ENCODE data around the gene BRF1. TPM values are rescaled to one million over a fixed set of nuclear protein-coding genes. Genes with fewer than 3 reads are reported as not detected.
A peak's percentile ranks its signal among the peaks of the same experiment; 100 is the strongest.

Gene BRF1
- total and polyA plus RNA-seq, 9 donors, result 20.4 to 47.3 (median 37.1) TPM

DNA sequence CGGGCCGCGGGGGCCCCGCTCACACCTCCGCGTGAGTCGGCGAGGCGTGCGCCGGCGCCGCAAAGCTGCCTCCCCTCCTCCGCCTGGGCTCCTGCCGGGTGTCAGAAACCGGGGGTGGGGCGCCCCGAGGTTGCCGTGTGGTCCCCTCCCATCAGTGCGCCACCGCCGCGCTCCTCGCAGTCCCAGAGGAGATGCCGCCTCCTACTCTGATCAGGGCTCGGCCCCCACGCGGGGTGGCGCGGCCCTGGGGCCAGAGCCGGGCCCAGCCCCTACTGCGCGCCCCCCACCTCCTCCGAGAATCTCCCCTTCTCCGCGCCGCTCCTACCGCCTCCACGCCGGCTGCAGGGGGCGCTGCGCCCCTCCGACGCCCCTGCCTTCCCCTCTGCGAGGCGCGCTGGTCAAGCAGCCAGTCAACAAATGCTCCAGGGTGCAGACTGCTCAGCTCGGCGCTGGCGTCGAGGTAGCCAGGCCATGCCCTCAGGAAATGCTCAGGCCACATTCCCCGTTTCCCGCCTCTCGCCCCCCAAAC lies 131.8 kb downstream of the BRF1 start:
- H3K4me3 ChIP-seq, result no peak overlapping the region
- TF ChIP-seq EP300 (IDR thresholded peaks at IDR 0.05) (no peak), POLR2A (IDR thresholded peaks at IDR 0.05) (no peak)
- TF ChIP-seq, protein P1, sequence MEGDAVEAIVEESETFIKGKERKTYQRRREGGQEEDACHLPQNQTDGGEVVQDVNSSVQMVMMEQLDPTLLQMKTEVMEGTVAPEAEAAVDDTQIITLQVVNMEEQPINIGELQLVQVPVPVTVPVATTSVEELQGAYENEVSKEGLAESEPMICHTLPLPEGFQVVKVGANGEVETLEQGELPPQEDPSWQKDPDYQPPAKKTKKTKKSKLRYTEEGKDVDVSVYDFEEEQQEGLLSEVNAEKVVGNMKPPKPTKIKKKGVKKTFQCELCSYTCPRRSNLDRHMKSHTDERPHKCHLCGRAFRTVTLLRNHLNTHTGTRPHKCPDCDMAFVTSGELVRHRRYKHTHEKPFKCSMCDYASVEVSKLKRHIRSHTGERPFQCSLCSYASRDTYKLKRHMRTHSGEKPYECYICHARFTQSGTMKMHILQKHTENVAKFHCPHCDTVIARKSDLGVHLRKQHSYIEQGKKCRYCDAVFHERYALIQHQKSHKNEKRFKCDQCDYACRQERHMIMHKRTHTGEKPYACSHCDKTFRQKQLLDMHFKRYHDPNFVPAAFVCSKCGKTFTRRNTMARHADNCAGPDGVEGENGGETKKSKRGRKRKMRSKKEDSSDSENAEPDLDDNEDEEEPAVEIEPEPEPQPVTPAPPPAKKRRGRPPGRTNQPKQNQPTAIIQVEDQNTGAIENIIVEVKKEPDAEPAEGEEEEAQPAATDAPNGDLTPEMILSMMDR (IDR thresholded peaks at IDR 0.05), result no peak
- no peaks in the 10 kb centered on the region for H3K9me3 ChIP-seq
- DNase-seq, result no peak
- intact Hi-C loops (cut with DNase I), result no loop called here
- no peaks in the 10 kb centered on the region for H3K36me3 ChIP-seq
- WGBS, 3 donors, result 6 to 26% (median 7%) methylated on average over 35 to 54 of the region's 54 CpGs
- no peak overlapping the region for H3K27ac ChIP-seq
- peaks cover 4% of the 10 kb centered on the region for H3K4me1 ChIP-seq (ENCODE audit: insufficient read depth)
- H3K27me3 ChIP-seq, result no peaks in the 10 kb centered on the region

DNA sequence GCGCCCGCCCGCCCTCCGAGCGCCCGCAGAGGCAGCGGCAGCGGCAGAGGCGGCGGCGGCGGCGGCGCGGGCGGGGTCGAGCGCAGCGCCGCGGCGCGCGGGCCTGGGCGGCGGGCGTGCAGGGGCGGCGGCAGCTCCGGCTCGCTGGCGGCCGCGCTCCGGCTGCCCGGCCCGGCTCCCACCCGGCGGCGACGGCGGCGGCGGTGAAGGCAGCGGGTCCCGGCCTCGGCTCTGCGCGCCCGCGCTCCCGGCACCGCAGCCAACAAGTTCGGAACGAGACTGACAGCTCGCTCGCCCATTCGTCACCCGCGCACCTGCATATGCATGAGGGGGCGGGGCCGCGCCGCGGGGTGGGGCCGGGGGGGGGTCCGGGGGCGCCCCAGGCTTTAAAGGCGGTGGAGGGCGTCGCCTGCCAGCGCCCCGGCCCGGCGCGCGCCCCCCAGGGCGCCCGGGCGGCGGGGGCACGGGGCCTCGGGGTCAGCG lies 132.3 kb downstream of the BRF1 start, which contains the start of gene JAG2:
Gene JAG2 (minus strand): TSS at position 281 of the 483 bp plus-strand sequence. CDS start 356 bp downstream, outside the sequence.
- TF ChIP-seq POLR2A (IDR thresholded peaks at IDR 0.05) (no peak), EP300 (IDR thresholded peaks at IDR 0.05) (no peak)
- TF ChIP-seq, protein P1 (IDR thresholded peaks at IDR 0.05), result no peak
- intact Hi-C loops (cut with DNase I), result no loop called here

DNA sequence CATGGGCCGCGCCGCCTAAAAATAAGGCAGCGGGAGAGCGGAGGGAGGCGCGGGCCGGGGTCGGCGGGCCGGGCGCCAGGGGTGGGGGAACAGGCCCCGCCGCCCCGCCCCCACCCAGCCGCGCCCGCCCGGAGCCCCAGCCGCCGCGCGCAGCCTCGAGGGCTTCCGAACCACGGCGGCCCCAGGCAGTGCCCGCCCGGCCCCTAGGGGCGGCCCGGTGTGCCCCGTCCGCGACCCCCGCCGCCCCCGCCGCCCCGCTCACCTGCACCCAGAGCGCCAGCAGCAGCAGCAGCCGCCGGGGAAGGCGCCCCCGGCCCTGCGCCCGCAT lies 132.7 kb downstream of the BRF1 start:
- intact Hi-C loops (cut with DNase I), result no loop called here
- no peak for DNase-seq
- 0 to 3% methylated on average over 14 to 44 of the region's 46 CpGs; no CpG with 5 or more reads in 1 of the 3 donors for WGBS, 3 donors
- H3K27me3 ChIP-seq, result no peaks in the 10 kb centered on the region
- H3K27ac ChIP-seq, result no peak overlapping the region
- peaks cover 4% of the 10 kb centered on the region for H3K4me1 ChIP-seq (ENCODE audit: insufficient read depth)
- H3K9me3 ChIP-seq, result no peaks in the 10 kb centered on the region
- H3K4me3 ChIP-seq, result peak overlapping the region; percentile 7
- TF ChIP-seq, protein P1 (IDR thresholded peaks at IDR 0.05), result no peak
- TF ChIP-seq EP300 (IDR thresholded peaks at IDR 0.05), result no peak
- H3K36me3 ChIP-seq, result no peaks in the 10 kb centered on the region

More for the DNA sequence above, 132.3 kb downstream of the BRF1 start, which contains the start of gene JAG2:
- Histone ChIP-seq H3K4me3 (peak within 1 kb of the TSS; percentile 20), H3K4me1 (ENCODE audit: insufficient read depth) (peaks cover 4% of the 10 kb centered on the region), H3K27ac (no peak within 1 kb of the TSS), H3K36me3 (no peaks in the 10 kb centered on the region), H3K27me3 (no peaks in the 10 kb centered on the region), H3K9me3 (no peaks in the 10 kb centered on the region)
- DNase-seq, result no peak
- 0 to 1% (median 1%) methylated on average over 15 to 82 of the region's 84 CpGs for WGBS, 3 donors

DNA sequence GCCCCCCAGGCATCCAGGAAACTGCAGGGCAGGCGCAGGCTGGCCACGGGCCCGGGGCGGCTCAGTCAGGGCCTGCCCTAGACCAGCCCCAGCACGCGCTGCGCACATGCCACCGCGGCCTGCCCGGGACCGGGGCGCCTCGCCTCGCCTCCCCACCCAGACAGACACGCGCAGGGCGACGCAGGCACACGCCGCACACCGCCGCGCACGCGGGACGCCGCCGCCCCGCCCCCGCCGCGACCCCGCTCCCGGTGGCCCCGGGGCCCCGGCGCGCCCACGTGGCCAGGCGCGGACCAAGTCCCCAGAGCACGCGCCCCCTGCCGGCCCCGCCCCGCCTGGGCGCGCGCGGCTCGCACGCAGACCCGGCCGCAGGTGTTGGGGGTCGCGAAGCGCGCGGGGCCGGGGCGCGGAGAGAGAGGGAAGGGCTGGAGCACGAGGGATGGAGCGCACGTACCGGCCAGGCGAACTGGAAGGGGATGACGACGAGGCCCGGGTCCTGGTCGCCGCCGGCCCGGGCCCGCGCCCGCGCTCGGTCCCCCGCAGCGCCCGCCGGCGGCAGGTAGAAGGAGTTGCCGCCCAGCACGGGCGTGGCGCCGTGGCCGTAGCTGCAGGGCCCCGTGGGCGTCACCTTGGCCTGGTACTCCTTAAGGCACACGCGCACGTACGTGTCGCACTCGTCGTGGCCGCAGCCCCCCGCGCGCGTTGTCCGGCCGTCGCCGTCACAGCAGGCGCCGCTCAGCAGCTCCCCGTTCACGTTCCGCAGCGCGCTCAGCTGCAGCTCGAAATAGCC lies 133.3 kb downstream of the BRF1 start:
- Histone ChIP-seq H3K27ac (no peak overlapping the region), H3K4me3 (peak overlapping the region; percentile 7), H3K27me3 (no peaks in the 10 kb centered on the region), H3K4me1 (ENCODE audit: insufficient read depth) (peaks cover 4% of the 10 kb centered on the region), H3K36me3 (no peaks in the 10 kb centered on the region), H3K9me3 (no peaks in the 10 kb centered on the region)
- DNase-seq, result no peak
- intact Hi-C loops (cut with DNase I), result no loop called here
- TF ChIP-seq, protein P1 (IDR thresholded peaks at IDR 0.05), result no peak
- TF ChIP-seq EP300 (IDR thresholded peaks at IDR 0.05) (no peak), POLR2A (IDR thresholded peaks at IDR 0.05) (no peak)
- 2 to 19% (median 3%) methylated on average over 15 to 116 of the region's 116 CpGs for WGBS, 3 donors

Data from ovary (tissue), 9 donors.